Activated CD8-positive, alpha-beta memory T cell treated with anti-CD3 and anti-CD28 coated beads, Interleukin-2, amount 50 U/mL, for 1 hour (primary cell): ENCODE data around the gene LRCOL1.

Experiments used
- DNase-seq: peaks from one replicate; pipeline ENCODE4 v3.0.0-alpha.2; 2020; ENCODE audit errors: extremely low read depth

LRCOL1 gene

DNA sequence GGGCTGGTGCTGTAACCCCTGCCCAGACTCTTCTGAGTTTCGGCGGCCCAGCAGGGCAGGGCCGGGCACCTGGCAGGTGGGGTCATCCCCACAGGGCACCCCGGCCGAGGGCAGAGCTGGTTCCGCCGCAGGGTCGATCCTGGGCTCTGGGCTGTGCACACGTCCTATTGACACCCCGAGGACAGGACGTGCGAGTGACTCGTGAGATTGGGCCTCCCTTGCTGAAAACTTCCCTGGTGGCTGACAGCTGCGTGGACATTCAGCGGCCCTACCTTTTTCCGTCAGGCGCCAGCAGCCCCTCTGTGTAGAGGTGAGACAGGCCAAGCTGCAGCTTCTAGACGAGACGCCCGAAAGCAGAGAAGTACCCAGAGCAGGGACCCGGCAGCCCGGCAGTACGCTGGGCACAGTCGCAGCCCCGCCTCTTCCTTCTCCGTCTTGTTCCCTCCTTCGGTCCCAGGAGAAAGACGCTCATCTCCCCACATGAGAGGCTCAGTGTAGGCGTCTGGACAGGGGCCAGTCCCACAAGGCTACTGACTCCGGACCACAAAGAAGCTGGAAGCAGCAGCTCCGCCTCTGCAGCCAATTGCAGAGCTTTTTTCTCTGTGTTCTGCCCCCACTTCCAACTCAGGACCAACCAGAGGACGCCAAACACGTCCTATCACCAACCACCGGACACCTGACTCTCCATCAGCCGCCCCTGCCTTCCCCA, at the start of gene LRCOL1:
LRCOL1 (minus strand) TSS at position 532 of the 709 bp plus-strand sequence. CDS start 4,331 bp downstream, outside the sequence.
- DNase-seq, result no peak

DNA sequence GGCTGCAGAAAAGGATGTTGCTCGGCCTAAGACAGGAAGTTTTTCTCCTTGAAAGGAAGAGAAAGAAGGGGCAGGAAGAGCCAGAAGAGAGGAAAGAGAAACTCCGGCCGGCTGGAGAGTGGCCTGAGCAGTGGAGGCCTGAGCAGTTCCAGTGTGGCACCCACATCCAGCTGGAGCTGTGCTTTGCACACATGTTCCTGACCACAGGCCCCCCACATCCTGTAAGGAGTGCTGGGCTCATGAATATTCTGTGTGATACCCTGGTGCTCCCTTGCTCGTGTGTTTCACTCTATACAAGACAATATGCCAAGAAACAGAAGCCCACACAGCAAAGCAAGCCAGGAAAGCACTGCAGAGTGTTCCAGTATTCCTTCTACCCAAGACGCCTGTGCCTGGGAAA, 49.7 kb upstream of the LRCOL1 start:
- no peak for DNase-seq

DNA sequence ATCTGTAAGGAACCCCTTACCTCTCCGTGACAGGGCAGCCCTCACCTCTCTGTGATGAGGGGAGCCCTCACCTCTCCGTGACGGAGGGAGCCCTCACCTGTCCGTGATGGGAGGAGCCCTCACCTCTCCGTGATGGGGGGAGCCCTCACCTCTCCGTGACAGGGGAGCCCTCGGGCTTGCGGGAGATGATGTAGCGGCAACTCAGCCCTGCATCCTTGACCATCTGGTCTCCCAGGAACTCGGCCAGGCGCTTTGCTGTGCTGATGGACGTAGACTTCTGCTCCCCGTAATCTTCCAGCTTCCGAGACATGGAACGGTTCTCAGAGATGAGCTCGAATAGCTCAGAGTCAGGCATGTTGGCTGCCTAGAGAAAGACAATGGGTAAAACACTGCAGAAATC, 48.8 kb upstream of the LRCOL1 start:
- DNase-seq, result no peak

DNA sequence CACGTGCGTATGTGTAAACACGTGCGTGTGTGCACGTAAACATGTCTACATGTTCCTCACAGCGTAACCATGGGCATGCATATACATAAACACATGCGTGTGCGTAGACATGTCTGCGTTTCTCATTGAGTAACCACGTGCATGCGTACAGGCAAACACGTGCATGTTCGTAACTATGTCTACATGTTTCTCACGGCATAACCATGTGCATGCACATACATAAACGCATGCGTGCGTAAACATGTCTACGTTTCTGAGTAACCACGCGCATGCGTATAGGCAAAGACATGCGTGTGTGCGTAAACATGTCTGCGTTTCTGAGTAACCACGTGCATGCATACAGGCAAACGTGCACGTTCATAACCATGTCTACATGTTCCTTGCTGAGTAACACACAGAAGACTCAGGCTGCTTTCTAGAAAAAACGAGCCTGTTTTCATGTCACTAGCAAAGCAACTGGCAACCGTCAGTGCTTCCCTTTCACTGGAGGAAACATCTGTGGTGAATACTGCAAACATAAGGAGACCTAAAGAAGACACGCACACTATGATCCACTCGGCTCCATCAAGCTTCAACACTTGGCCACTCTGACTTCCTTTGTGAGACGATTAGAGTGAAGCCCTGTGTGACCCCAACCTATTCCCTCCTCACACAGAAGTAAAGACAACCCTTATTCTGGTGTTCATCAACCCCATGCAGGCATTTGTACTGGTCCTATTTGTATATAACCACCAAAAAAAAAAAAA, 47.9 kb upstream of the LRCOL1 start:
- DNase-seq, result no peak

DNA sequence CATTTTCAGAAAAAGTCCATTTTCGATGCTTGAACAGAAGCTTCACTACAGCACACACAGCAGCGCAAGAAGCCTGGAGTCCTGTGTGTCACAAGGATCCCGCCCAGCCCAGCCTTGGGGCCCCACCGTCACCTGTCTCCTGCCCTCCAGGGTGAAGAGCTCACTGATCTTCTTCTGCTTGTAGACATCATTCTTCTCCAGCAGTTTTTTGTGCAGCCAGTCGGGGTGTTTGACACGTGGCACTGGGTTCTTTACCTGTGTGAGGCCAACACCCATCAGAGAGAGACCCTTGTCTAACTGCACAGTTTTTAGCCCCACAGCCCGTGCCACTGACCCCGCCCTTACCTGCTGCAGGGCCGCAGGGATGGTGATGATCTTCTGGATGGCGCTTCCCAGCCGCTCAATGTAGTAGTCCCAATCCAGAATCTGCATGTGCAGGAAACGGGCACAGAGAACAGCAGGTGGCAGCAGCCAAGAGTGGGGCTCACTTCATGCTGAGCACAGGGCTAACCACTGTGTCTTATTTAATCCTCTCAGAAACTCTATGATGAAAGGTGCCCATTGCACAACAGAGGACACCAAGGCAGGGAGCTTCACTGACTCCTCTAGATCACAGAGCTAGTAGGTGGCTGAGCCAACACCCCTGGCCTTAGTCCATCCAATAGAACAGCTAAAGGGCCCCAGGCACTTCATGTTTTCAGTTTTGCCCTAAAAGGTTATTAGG, 46.8 kb upstream of the LRCOL1 start:
- no peak for DNase-seq

DNA sequence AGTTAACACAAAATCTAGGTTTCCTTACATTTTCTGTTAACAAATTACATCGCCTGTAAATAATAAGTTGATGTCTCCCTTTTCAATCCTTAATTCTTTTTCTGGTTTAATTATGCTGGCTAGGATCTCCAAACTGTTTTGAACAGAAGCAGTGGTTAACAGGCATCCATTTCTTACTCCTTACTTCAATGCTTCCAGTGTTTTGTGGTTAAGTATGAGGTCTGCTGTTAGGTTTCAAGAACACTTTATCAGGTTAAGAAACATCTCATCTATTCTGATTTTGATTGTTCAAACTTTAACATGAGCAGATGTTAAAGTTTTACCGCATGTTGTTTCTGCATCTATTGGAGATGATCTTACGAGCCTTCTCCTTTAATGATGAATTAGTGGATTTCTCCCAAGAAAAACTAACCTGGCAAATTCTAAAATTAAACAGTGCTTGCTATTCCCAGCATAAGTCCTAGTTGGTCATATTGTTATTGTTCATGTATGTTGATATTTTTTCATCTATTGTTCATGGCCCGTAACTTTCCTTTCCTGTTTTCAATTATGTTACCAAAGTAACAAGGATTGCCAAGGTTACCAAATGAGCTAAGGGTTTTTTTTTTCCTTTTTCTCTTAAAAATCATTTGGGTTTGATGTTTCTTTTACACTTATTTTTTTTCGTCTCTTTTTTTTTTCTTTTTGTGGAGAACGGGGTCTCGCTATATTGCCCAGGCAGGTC, 43.3 kb upstream of the LRCOL1 start:
- DNase-seq, result no peak

DNA sequence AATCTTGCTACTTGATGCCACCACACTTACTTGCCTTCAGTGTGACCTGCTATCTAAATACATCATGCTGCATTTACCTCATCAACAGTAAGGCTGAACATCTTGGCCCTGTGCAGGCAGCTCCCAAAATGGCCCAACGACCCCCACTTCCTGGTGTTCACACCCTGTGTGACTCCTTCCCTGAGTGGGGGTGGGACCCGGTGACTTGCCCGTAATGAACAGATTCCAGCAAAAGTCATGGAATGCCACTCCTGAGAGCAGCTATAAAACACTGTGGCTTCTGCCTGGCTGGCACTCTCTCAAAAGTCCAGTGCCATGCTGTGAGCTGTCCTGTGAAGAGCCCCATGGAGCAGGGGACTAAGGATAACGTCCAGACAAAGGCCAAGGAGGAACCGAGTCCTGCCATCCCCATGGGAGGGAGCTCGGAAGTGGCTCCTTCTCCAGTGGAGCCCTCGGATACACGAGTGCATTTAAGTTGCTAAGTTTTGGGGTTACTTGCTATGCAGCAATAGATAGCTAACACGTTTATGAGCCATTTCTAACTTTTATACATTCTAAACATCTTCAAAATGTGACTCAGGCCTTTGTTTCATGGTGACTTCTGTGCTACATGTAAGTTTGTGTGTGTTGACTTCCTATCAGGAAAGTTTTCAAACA, 41.2 kb upstream of the LRCOL1 start:
- DNase-seq, result no peak

DNA sequence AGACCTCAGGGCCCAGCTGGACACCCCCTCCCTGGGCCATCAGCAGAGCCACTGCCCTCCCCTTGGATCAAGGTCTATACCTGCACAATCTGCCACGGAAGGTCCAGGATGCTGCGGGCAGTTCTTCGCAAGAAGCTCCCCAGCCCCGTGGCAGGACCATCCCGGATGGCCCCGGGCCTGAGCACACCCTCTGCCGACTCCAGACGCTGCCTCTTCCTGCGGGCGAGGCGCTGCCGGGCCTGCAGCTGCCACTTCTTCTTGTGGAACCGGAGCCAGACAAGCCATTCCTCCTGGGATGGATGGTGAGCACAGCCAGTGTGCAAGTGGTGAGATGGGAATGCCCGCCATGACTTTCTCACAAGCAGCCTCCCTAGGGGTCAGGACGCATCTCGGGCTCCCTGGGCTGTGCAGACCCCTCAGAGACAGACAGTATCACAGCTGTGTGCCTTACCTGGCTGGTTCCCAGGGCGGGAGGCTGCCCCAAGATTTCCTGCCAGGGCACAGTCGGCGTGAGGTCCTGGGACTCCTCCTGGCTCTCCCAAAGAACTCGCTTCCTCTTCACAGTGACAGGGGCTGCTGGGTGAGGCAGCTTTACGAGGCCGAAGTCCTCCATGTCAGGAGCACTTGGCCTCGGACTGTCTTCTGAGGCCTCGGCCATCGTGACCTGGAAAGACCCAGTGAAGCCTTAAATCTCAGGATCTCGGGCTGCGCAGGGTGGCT, 39.0 kb upstream of the LRCOL1 start:
- no peak for DNase-seq

DNA sequence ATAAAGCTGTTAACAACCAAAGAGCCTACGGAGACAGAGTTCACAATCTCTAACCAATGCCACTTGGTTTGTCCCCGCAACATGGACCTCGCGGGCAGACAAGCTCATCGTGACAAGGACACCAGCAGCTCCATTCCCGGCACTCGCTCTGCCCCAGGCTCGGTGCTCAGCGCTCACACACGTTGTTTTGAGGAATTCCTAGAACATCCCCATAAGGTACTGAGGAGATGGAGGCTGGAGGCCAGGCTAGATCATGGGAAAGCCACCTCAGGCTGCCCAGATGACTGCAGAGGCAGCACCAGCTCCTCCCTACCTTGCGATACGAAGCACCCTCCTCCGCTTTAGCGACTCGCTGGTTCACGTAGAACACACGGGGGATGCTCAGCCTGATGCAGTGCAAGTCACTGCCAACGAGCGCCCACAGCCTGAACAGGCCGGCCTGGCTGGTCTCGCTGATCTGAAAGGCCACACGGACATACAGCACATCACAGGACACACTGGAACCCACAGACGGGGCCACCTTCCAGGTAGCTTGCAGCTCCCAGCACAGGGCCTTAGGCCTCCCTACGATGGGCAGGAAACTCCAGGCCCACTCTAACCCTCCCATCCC, 38.3 kb upstream of the LRCOL1 start:
- no peak for DNase-seq

DNA sequence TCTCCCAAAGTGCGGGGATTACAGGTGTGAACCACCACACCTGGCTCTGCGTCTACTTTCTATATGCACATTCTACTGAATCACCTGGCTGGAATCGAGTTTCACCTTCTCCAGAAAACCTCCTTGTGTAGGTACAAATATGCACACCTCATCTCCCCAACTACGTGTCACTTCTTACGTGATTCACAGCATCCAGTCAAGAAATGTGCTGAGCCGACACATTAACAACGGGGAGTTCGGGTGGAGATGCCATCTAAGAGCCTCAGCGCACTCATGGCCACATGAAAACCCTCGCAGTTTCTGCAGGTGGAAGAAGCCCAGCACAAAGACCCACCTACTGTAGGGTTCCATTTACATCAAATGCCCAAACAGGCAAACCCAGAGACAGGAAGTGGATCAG, 37.5 kb upstream of the LRCOL1 start:
- DNase-seq, result no peak

DNA sequence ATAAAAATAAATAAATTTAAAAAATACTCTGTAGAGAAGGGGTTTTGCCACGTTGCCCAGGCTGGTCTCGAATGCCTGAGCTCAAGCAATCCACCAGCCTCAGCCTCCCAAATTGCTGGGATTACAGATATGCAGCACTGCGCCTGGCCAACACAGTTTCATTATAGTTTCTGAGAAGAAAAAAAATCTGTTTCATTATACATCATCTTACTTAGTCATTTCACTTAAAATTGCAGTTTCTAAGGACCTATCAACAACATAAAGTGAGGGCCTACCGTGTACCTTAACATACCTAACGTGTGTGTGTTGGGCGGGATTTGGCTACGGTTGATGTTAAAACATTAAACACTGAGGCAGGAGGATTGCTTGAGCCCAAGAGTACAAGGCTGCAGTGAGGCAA, 36.5 kb upstream of the LRCOL1 start:
- no peak for DNase-seq

DNA sequence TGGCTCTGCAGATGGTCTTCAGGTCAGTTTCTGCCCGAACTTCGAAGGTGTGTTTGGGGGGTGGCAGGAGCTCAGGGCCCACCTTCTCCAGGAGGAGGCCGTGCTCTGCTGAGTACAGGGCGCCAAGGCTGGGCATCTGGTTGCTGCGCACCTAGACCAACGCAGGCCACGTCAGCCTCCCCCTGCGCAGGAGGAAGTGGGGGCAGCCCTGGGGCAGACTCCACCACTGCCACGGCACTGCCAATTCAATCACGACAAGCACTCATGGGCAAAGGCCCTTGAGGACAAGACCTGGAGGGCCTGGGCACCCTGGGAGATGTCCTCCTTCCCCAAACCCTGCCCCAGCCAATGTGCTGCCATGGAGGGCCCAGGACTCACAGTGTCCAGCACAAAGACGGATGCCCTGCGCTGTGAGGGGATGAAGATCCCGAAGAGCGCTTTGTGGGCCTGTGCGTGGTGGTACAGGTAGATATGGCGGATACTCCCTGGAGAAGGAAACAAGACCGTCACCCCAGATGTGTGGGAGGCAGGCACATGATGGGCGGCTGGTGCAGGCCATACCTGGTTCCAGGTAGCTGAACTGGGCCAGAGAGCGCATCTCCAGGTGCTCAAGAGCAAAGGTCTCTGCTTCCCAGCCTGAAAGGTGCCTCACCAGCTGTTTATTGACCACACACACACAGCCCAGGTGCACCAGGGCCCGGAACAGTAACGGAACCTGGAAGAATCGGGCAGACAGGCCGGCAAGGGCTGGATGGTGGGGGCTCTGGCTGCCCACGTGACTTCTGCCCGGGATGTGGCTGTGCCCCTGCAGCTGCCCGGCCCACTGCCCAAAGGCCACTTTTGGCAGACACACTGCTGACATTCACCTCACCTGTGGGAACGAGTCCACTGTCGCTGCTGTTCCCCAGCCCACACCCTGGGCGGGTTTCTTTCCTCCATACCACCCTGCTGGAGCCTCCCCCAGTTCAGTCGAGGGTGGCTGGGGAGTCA, 32.8 kb upstream of the LRCOL1 start:
- no peak for DNase-seq

DNA sequence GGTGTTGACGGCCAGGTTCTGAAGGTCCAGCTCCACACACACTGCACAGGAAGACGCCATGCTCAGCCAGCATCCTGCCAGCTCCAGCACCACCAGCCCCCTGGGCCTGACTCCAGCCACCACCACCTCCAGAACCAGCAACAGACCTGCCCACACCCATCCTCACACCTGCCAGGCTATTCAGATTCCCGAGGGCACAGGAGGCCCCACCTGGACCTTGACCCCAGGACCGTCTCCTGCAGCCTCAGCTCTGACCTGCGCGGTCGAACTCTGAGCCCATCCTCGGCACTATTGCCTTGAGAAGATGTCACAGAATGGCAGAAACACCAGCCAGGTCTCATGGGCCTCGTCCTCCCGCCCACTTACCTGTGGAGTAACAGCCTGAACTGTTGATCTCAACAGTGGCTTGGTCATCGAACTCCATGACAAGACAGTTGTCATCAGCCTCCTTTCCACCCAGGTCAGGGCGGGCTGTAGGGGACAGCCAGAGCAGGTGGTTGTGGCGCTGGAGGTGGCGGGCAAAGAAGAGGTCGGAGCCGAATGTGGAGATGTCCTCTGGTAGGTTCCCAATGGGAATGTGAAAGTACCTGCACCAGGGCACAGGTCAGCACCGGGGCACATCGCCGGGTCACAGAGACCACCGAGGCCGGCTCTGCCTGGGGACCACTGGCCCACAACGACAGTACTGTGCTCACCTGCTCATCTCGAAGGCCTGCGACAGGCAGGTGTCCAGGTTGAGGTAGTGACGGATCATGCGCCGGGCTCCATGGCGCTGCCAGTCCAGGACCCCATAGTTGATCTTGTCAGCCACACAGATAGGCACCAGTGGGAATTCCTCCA, 31.6 kb upstream of the LRCOL1 start:
- DNase-seq, result no peak

DNA sequence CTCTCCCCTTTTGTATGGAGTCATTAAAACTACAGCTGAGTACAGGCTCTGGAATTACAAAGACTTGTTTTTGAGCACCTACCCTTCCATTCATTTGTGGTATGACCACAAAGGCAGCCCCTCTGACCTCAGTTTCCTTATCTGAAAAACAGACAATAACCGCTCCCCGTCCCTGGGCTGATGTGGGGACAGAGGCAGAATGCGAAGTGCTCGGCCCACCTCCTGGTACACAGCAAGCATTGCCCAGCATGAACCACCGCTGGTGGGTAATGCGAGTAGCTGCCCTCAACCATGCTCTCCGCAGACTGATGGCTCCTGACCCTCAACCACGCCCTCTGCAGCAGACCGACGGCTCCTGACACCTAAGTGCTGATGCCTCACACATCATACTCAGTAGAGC, 30.6 kb upstream of the LRCOL1 start:
- DNase-seq, result no peak

DNA sequence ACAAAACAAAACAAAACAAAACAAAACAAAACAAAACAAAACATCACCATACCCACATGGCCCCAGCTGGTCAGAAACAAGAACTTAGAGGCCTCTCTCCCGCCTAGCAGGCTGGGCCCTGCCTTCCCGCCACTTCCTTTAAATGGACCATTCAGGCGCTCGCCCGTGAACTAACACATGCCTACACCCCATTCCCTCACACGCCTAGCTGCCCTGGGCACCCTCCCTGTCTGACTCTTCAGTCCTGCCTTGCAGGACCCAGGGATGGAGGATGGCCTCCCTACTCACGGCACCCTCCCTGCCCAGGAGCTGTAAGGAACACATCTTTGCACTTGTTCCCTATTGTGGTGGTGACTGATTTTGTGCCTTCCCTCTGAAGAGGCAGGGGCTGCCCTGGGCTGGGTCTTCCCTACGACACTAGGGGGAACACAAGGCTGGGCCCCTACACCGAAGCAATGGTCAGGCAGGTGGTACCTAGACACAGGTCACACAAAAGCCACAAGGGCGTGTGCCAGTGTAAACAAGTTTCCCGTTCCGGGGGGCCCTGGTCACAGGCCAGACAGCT, 29.7 kb upstream of the LRCOL1 start:
- DNase-seq, result no peak

DNA sequence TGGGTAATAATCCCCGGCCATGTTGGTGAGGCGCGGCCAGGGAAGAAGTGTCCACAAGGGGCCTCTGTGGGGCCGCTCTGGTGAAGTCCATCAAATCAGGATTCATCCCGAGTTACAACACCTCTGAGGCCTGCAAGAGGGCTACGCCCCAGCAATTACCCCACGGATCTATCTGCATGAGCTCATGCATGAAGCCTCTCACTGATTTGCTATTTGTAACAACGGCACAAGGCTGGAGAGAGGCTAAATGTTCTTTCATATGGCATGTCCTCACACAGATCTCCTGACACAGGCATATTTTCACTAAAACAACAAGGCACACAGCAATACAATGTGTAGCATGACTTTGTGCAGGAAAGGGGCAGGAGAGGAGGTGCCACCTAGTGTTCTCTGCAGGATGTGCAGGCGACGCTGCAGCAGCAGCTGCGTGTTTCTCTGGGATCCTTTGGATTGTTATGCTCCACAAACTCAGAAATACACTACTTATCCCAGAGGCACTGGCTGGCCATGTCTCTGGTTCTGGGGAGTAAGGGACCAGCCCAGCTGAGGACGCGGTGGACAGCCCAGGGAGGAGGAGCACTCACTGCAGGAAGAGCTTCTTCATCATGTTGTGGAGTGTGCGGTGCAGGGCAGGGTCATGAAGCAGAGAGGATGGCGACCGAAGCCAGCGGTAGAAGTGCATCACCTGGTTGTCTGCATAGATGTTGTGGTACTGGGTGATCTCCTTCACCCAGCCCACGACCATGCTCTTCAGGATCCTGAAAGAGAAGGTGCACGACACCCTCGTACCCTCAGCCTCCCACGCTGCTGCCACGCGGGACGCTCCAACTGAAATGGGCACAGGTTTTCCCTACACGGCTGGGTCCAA, 28.4 kb upstream of the LRCOL1 start:
- no peak for DNase-seq

DNA sequence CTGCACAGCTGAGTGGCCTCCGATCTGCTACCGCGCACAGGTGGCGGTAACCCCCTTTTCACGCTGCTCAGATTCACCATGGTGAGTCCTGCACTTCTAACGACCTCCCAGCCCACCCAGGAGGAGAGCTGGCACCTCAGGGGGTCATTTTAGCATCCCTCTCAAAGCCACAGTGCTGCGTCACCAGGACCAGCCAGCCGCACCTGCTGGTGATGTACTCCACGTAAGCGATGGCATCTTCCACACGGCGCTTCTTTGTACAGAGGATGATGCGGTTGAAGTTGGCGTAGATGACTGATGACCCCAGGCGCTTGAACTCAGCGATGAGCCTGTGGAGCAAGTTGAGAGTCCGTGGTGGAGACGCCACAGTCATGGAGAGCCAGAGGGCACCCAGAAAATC, 27.4 kb upstream of the LRCOL1 start:
- DNase-seq, result no peak
